GM20431 (cell line): ENCODE data around the gene PLCL1.

Source experiments
- in situ Hi-C: fragments of 300-500 bp; cut with MseI, MboI; formaldehyde crosslinking; loops from one replicate; pipeline ENCODE4 v1.15.0; 2020; ENCODE audit warnings: low sequenced_read_pairs; ENCODE audit not compliant: unreplicated experiment

Gene PLCL1

DNA sequence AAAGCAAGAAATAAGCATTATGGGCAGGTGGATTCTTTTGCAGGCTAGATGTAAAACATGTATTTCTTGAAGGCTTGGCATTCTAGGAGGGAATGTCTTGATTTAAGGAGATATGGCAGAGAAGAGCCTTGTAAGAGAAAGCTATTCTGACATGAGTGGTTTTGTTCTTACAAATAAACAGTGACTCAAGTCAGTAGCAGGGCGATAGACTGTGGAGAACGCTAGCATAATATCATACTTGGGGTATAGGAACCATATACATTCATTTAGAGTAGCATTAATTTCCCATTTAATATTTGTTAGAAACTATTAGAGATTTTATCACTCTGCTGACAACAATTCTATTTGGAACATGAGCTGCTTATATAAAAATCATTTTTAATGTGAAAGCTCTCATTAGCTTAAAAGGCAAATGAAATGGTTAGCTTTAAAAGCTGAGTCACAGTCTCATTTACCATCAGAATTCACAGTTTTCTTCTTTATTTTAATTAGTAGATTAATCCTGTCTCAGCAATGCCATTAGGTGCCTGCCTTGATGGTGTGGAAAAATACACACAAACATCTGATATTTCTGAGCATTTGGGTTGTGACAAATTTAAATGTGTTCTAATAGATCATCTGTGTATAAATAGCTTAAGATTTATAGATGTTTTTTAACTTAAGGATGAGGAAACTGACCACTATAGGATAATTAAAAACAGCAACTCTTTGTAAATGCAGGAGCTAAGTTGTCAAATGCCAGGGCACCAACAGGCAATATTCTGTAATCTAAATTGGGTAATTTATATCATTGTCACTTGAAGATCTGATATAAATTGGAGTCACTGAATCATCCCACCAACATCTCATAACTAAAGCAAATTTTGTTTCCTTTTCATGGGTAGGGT is 276.7 kb downstream of the PLCL1 start:
- in situ Hi-C loops: no loop called here

DNA sequence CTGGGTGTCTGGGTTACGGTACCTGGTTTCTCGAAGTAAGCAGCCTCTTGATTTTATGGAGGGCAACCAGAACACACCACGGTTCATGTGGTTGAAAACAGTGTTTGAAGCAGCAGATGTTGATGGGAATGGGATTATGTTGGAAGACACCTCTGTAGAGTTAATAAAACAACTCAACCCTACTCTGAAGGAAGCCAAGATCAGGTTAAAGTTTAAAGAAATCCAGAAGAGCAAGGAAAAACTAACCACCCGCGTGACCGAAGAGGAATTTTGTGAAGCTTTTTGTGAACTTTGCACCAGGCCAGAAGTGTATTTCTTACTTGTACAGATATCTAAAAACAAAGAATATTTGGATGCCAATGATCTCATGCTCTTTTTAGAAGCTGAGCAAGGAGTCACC is 279.8 kb downstream of the PLCL1 start:
- in situ Hi-C loops: no loop called here

DNA sequence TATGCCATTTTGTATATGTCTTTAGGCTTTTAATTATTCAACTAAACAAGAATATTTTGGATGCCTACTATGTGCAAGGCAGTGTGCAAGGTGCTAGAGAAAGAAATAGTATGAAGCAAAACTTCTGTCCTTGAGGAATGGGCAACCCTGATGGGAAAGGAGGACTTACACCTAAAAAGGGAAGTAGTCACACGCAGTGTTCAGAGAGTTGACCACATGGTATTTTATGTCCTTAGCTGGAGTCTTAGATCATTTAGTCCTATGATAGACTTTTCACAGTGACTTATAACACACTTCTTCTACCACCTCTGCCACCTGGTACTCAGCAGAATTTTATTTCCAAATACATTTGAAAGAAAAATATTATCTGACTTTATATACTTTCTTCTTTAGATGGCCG is 291.6 kb downstream of the PLCL1 start:
- in situ Hi-C loops: no loop called here

DNA sequence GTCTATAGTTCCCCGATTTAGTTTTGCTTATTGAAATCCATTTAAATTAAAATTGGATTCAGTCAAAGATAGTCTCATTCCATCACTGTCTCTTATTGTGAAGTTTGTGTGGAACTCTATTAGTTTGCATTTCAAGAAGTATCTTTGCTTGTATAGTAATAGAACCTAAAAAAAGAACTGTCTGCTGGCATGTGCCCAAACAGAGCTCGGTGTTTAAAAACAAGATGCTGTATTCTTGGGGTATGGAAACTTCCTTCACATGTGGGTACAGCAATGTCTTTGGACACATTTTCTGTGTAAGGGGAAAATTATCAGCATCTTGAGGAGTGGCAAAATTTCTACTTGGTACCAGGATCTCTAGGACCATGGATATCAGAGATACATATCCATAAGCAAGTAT is 292.6 kb downstream of the PLCL1 start:
- in situ Hi-C loops: no loop called here

DNA sequence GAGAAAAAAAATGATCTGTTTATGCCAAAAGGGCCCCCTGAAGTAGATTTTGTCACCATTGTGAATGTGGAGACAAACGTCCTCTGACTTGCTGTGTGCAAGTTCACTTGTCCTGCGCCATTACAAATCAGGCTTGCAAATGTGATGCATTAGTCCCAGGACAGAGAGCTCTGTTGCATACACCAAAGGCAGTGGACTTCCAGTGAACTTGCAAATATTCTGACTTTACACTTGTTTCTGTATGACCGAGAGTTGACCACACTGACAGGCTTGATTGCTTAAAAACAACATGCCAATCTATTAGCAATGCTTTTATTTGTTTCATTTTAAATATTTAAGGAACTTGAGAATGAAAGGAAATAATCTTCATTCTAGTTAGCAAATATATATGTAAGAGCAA is 293.2 kb downstream of the PLCL1 start:
- in situ Hi-C loops: no loop called here

DNA sequence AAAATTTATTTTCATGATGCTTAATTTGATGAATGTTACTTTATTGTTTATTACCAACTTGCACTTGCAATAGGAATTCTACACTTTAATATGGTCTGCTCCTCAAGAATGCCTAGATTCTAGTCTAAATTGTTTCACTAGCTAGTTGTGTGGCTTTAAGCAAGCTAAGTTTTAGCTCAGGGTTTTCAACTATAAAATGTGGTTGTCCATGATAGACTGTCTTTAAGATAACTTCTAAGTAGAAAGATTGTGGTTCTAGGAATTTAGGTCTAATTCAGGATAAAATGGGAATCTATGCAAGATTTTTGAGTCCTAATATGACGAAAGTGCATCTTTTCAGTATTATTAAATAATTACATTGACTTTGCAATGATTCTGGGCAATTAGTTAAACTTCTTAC is 294.0 kb downstream of the PLCL1 start:
- in situ Hi-C loops: no loop called here

DNA sequence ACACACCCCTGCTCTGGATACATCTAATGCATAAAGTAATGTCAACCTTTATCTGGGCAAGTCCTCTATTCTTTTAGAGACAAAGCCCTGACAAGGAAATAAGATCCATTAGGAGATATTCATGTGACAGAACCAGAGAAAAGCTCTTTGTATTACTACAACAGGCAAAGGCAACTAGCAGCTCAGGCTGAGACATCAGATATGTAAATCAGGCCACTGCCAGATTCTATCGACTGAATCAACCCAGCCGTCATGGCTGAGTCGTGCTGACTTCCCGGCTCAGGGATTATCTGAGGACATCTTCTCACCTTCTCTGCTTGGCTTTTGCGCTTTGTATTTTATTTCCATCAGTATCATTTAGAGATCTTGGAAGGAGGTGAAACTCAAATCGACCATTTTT is 294.5 kb downstream of the PLCL1 start:
- in situ Hi-C loops: no loop called here

DNA sequence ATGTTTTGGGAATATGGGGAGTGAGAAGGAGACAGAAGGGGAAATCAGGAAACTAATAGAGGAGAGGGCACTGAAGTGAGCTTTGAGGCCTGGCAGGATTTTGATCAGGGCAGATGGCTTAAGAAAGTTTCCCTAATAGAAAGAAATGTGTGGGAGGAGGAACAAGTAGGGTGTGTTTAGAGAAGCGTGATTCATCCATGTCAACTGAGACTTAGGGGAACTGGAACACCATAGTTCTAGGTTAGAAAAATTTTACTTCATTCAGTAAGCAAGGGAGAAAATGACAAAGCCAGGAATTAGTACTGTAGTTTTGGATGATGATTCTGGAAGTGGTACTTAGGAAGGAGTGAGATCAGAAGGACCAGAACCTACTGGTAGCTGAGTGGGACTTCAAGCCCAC is 296.0 kb downstream of the PLCL1 start:
- in situ Hi-C loops: no loop called here

DNA sequence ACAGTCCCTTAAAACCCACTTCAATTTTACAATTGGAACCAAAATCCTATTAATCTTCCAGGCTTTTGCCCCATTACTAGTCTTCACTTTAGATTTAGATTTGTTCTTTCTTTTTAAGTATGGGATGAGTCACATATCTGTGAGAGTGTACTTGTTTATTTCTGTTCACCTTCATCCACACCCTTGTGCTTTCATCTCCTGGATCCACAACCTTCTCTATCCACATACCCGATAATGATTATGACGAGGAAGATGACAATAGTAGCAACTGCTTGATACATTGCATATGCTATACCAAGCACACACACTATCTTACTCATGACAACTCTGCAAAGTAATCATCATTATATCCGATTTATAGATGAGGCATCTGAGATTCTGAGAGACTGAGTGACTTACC is 297.3 kb downstream of the PLCL1 start:
- in situ Hi-C loops: no loop called here

DNA sequence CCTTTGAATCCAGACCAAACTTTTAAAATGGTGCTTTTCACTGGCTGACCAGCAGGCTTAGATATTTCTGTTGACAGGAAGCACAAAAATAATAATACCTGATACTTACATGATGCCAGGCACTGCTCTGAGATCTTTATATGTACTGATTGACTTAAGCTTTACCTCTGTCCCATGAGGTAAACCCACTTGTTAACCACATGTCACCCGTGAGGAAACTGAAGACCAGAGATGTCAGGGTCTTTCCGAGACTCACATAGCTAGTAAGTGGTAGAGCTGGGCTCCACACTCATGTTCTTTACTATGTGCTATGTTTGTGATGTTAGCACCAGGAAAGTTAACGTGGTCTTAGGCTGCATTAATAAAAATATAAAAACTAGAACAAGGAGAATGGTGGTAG is 297.7 kb downstream of the PLCL1 start:
- in situ Hi-C loops: no loop called here

DNA sequence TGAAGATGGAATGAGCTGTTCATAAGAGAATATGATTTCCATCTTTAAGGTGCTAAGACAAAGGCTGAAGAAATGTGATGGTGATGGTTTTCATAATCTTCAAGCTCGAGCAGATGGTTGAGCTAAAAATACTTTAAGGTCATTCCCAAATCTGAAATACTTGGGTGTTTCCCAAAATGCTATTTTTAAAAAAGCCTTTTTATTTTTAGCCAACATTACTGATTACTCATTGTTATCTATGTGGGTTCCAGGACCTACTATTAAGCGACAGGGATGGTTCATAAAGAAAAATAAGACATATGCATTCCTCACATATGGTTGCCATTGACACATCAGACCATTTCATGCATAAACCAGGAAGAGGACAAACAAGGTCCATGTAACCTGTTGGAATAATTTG is 298.5 kb downstream of the PLCL1 start:
- in situ Hi-C loops: no loop called here

DNA sequence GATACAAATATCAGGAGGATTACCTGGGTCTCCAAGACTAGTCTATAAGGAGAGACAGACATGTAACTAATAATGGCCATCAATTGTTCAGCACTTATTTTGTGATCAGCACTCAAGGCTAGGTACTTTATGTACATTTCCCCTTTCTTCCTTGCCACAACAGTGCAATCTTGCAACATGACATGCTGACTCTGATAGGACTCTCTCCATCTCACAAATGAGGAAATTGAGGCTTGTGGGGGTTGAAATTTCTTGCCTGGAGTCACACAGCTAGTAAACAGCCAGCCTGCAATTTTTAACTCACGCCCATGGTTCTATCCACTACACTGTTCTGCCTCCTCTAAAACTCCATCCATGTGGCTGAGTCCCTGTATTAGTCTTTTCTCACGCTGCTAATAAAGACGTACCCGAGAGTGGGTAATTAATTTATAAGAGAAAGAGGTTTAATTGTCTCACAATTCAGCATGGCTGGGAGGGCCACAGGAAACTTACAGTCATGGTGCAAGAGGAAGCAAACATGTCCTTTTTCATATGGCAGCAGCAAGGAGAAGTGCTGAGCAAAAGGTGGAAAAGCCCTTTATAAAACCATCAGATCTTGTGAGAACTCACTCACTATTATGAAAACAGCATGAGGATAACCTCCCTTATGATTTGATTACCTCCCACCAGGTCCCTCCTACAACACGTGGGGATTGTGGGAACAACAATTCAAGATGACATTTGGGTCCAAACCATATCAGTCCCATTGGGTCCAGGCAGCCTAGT is 302.4 kb downstream of the PLCL1 start:
- in situ Hi-C loops: no loop called here

DNA sequence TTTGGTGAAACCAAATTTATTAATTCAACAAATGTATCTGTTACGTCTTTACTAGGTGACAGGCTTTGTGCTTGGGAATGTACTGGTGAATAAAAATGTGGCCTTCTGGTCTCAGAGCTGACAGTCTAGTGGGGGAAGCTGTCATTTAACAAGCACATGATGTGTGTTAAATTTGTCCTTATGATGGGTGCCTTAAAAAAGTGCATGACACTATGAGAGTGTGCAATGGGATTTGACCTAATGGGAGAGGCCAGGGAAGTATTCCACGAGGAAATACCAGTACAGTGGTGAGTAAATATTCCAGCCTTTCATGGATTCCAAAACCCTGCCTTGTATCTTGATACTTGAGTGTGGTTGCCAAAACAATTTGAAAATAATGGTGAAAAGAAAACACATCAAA is 308.9 kb downstream of the PLCL1 start:
- in situ Hi-C loops: no loop called here

DNA sequence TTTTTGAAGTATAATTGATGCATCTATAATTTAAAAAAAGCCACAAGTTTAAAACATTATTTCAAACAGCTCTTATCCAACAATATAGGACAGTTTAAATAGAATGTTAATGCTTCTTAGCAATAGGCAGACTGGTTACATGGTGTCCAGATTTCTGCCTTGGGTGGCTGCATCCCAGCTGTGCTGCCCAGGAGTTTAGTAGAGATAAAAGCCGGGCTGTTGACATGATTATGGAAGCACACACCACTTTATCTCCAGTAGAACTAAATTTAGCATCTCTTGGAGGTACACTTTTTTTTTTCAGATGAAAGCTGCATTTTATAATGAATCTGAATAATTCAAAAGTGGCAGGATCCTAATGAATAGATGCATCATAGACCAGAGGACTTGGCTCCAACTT is 309.7 kb downstream of the PLCL1 start:
- in situ Hi-C loops: no loop called here

DNA sequence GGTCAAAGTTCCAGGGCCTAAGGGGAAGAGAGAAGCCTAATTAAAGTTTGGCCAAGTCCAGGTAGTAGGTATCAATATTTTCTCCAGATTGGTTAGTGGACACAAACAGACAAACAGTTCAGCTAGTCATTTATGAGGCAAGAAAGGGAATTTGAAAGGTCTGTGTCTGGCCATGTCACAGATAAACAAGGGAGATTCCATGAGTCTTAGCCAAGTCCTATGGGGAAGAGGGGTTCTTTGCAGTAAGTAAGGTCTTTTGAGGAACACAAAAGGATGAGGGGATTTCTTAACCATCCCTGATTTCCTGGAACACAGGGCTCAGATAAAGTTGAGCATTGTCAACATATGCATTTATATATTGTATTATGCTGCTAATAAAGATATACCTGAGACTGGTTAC is 310.8 kb downstream of the PLCL1 start:
- in situ Hi-C loops: no loop called here

DNA sequence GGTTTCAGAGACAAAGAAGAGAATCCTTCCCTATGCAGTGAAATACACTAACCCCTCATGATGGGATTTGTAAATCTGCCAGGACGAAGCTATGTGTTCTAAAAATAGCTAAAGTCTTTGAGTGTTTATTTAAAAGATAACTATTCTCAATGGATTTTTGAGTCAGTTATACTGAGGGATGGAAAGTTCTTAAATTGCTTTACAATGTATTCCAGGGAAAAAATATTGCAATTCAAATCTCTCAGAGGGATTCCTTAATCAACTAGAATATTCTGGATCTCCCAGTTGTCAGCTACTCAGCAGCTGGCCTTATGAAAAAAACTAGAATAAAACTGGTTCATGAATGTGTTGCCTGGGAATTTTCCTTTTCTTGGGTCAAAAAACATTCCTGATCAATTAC is 312.4 kb downstream of the PLCL1 start:
- in situ Hi-C loops: no loop called here

DNA sequence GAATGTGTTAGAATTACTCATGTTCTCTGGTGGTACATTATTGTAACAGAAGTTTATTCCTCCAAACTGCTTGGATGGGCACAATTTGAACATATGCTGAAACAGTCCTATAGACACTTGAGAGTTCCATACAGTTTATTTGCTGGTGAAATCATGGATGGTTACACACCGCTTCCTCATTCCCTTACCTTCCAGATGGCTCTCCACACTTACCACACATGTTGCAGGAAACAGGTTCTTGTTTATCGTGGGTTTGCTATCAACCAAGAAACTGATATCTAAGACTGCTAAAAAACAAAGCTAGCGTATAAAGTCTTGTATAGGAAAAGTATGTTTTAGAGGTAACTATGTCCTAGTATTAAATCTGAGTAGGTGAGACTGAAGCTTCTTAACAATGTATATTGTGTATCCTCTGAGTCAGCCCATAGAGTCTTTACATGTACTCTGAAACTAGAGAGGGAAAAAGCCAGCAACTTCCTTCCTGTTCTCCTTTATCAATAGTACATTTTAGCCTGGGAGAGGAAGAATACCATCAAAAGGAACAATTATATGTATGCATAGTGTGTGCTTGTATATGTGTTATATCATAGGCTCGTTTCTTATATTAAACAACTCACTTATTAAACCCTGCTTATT is 313.1 kb downstream of the PLCL1 start:
- in situ Hi-C loops: no loop called here

DNA sequence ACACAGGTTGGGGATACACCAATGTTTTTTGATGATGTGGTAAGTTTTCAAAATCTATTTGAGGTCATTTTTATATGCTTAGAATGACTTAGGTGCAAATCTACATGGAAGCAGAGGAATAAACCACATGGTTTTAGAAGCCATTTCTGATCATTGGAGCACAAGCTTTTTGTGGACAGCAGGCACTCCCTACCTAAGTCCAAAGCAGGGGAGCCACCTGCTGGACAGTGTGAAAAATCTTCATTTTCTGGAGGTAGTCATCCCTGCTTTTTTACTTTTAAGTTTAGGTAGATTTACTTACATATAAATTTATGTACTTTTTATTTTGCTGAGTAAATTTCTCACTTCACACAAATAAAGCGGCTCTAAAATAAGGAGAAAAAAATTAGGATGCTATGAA is 323.2 kb downstream of the PLCL1 start:
- in situ Hi-C loops: loop anchor here (10.0 kb wide), 1 partner anchor 323 kb away; the partner anchor contains the start of gene PLCL1

DNA sequence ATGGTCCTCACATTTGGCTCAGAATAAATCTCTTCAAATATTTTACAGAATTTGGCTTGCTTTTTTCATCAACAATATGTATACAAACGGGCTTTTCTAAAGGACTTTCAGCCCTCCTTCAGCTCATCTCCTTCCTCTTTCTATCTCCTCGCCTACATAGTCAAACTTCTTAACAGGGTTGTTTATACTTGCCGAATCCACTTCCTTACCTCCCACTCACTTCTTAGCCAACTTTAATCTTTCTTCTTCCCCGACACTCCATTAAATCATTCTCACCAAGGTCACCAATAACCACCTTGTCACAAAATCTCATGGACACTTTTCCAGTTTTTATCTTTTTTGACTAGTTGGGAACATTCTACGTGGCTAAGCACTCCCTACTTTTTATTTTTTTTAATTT is 325.2 kb downstream of the PLCL1 start:
- in situ Hi-C loops: loop anchor here (10.0 kb wide), 2 partner anchors 165 to 325 kb away; partner anchors contain the start of gene PLCL1

DNA sequence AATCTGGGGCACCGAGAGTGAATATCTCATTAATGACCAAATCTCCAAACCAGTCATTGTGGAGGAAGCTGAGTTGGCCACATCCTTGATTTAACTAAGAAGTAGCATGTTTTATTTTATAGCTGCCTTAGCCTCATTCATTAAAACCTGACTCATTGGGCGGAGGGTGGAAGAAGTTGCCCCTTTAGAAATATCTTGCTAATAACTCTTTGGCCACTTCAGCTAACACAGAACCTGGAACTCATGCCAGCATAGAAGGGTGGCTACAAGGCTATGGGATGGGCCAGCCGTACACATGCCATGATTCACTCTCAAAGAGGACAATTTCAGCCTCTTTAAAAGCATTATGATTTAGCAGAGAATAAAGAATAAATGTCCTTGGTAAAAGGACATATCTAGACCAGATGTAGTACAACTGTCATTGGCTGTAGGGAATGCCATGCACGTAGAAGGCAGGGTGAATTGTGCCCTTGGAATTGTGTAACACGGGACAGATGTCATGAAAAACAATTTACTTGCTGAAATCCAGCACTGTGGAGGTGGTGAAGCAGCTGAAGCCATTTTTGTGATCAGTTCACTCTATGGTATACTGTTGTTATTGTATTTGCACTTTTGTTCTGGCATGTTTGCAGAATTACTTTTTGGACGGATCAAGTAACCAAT is 330.0 kb downstream of the PLCL1 start:
- in situ Hi-C loops: loop anchor here (10.0 kb wide), 1 partner anchor 160 kb away; no protein-coding TSS in a partner anchor
